ENCODE measurements around the gene H6PD.

Gene H6PD

DNA sequence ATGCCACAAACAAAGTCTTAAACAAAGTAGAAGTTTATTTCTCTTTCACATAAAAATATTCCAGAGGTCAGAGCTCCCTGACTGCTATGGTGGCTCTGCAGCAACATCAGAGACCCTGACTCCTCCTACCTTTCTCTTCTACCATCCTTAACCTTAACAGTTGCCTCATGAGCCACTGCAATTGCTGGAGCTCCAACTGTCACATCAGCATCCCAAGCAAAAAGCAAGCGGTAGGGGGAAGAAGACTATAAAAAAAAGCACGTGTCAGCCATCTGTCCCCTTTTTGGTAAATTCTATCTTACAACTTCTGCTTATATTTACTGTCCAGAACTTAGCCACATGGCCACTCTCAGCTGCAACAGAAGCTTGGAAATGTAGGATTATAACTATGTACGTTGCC lies 21.8 kb upstream of the H6PD start:
- no peak for DNase-seq
- H3K36me3 ChIP-seq: no peaks in the 10 kb centered on the region
- no peaks in the 10 kb centered on the region for H3K27me3 ChIP-seq
- TF ChIP-seq, protein P1, sequence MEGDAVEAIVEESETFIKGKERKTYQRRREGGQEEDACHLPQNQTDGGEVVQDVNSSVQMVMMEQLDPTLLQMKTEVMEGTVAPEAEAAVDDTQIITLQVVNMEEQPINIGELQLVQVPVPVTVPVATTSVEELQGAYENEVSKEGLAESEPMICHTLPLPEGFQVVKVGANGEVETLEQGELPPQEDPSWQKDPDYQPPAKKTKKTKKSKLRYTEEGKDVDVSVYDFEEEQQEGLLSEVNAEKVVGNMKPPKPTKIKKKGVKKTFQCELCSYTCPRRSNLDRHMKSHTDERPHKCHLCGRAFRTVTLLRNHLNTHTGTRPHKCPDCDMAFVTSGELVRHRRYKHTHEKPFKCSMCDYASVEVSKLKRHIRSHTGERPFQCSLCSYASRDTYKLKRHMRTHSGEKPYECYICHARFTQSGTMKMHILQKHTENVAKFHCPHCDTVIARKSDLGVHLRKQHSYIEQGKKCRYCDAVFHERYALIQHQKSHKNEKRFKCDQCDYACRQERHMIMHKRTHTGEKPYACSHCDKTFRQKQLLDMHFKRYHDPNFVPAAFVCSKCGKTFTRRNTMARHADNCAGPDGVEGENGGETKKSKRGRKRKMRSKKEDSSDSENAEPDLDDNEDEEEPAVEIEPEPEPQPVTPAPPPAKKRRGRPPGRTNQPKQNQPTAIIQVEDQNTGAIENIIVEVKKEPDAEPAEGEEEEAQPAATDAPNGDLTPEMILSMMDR (IDR thresholded peaks at IDR 0.05; ENCODE audit: low read depth, low read length): no peak
- no peaks in the 10 kb centered on the region for H3K4me1 ChIP-seq
- H3K4me3 ChIP-seq (ENCODE audit: low read depth, low read length): no peak overlapping the region
- no peaks in the 10 kb centered on the region for H3K9me3 ChIP-seq

DNA sequence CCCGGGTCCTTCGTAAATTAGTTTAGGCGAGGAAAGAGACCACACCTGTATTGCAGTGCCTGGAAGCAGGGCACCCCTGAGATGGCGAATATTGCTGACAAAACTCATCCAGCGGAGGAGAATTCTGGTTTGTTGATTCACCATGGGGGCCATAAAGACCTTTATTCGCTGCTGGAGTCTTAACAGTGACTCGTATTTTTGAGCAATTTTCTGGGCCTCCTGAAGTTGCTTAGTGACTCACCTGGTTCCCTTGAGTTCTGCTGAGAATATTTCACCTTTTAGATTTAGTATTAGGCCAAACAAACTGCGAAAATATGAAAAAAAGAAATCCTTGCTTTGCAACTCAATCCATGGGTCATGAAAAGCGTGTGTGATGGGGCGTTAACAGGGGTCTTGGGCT lies 20.6 kb upstream of the H6PD start:
- Histone ChIP-seq H3K4me1 (no peaks in the 10 kb centered on the region), H3K4me3 (ENCODE audit: low read depth, low read length) (no peak overlapping the region)

DNA sequence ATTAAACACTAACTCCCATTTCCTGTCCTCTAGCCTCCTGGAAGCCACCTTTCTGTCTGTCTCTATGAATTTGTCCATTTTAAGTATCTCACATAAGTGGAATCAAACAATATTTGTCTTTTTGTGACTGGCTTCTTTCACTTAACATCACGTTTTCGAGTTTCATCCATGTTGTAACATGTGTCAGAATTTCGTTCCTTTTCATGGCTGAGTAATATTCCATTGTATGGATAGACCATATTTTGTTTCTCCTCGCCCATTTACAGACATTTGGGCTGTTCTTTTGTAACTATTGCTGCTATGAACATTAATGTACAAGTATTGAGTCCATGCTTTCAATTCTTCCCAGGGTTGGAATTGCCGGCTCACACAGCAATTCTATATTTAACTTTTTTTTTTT lies 15.7 kb upstream of the H6PD start:
- no peak overlapping the region for H3K4me3 ChIP-seq (ENCODE audit: low read depth, low read length)
- no peak for DNase-seq
- no peaks in the 10 kb centered on the region for H3K4me1 ChIP-seq
- H3K27me3 ChIP-seq: no peaks in the 10 kb centered on the region
- TF ChIP-seq, protein P1 (IDR thresholded peaks at IDR 0.05; ENCODE audit: low read depth, low read length): no peak
- no peaks in the 10 kb centered on the region for H3K36me3 ChIP-seq
- H3K9me3 ChIP-seq: no peaks in the 10 kb centered on the region

More for the DNA sequence above, 20.6 kb upstream of the H6PD start:
- TF ChIP-seq, protein P1 (IDR thresholded peaks at IDR 0.05; ENCODE audit: low read depth, low read length): no peak
- no peaks in the 10 kb centered on the region for H3K36me3 ChIP-seq
- no peak for DNase-seq
- no peaks in the 10 kb centered on the region for H3K9me3 ChIP-seq
- no peaks in the 10 kb centered on the region for H3K27me3 ChIP-seq

DNA sequence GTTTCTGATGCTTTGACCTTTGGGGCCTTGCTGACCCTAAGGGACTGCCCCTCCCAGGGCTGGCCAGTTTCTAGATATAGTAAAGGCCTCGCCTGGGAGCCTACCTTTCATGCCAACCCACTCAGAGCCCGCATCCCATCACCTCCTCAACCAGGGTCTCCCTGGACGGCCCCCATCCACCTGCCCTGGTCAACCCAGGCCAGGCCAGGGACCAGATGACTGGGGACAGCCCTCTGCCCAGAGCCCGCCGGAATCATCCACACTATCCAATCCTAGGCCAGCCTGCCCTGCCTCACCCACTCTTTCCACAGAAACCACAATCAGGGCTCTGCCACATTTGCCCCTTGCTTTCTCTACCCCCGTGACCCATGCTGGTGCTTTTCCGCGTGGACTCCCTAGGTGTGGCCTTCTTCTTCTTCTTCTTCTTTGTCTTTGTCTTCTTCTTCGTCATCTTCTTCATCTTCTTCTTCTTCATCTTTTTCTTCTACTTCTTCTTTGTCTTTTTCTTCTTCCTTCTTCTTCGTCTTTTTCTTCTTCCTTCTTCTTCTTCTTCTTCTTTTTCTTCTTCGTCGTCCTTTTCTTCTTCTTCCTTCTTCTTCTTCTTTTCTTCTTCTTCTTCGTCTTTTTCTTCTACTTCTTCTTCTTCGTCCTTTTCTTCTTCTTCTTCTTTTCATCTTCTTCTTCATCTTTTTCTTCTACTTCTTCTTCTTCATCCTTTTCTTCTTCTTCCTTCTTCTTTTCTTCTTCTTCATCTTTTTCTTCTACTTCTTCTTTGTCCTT lies 11.5 kb upstream of the H6PD start:
- TF ChIP-seq, protein P1 (IDR thresholded peaks at IDR 0.05; ENCODE audit: low read depth, low read length): no peak
- no peak for DNase-seq
- no peak overlapping the region for H3K4me3 ChIP-seq (ENCODE audit: low read depth, low read length)
- H3K27me3 ChIP-seq: no peaks in the 10 kb centered on the region
- H3K4me1 ChIP-seq: no peaks in the 10 kb centered on the region
- H3K9me3 ChIP-seq: no peaks in the 10 kb centered on the region
- no peaks in the 10 kb centered on the region for H3K36me3 ChIP-seq

DNA sequence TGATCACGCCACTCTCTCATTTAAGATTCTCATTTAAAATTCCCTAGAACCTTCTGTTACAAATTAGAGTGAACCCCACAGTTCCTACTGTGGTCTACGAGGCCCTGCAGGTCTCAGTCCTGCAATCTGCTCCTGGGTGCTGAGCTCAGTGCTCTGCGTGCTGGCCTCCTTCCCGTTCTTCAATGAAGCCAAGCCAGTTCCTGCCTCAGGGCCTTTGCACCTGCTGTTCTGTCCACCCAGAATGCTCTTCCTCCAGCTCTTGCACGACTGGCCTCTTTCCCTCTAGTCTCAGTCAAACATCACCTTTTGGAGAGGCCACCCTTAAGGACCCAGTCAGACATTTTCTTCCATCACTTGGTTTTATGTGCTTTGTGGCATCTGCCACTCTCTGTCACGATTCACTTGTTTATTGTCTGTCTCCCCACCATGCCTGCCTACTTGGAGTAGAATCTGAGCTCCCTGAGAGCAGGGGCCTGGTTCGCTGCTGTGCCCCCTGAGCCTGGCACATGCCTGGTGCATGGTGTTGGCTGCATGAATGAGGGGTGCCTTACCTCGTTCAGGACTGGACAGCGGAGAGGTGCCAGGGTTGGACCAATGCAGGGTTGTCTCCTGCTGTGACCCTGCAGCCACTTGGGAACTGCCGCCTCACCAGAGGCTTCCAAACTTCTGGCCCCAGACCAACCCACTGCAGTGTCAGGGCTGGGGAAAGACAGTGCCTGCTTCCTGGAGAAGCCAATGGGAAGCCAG lies 9.7 kb upstream of the H6PD start:
- DNase-seq: no peak
- Histone ChIP-seq H3K4me3 (ENCODE audit: low read depth, low read length) (no peak overlapping the region), H3K9me3 (no peaks in the 10 kb centered on the region), H3K4me1 (no peaks in the 10 kb centered on the region), H3K36me3 (no peaks in the 10 kb centered on the region), H3K27me3 (no peaks in the 10 kb centered on the region)
- TF ChIP-seq, protein P1 (IDR thresholded peaks at IDR 0.05; ENCODE audit: low read depth, low read length): no peak

DNA sequence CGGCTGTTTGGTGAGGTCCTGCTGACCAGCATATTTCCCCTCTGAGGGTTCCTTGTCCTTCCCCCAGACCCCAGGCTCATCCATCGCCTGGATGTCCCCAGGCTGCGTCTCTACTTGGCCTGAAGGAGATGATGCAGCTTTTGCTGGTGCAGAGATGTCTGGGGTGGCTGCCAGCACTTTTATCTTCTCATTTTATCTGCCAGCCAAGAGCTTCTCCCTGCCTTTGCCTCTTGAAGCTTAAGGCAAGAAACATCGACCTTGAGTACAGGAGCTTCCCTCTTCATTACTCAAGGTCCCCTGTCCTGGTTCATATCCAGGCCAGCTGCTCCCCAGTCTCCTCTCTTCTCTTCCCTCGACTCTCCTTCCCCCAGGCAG lies 9.2 kb upstream of the H6PD start:
- no peaks in the 10 kb centered on the region for H3K9me3 ChIP-seq
- H3K4me3 ChIP-seq (ENCODE audit: low read depth, low read length): no peak overlapping the region
- no peaks in the 10 kb centered on the region for H3K27me3 ChIP-seq
- DNase-seq: no peak
- TF ChIP-seq, protein P1 (IDR thresholded peaks at IDR 0.05; ENCODE audit: low read depth, low read length): no peak
- H3K4me1 ChIP-seq: no peaks in the 10 kb centered on the region
- H3K36me3 ChIP-seq: no peaks in the 10 kb centered on the region
